HL-60 (cell line): Measurements from ENCODE around the gene ROBO1.

Source experiments
- DNase-seq, 2 experiments: peaks; one replicate each; pipeline ENCODE4 v3.0.0-alpha.2; 2010 to 2020; ENCODE audit warnings: low read depth in 1 of 2, low spot score in 1 of 2
- H3K27ac ChIP-seq: fragments of 250-450 bp; sonication (Bioruptor Pico); replicated peaks from 2 replicates; pipeline ENCODE4 v1.5.1; 2020; ENCODE audit warnings: mild to moderate bottlenecking, moderate library complexity
- H3K27me3 ChIP-seq: fragments of 250-450 bp; sonication (Bioruptor Pico); 2 replicates; pipeline ENCODE4 v1.5.1; 2021; ENCODE audit warnings: mild to moderate bottlenecking, moderate library complexity; ENCODE audit not compliant: insufficient read depth, poor library complexity, severe bottlenecking
- H3K4me3 ChIP-seq: replicated peaks from 2 replicates; pipeline ENCODE4 v1.5.1; 2011; ENCODE audit warnings: mild to moderate bottlenecking, control low read depth, low read length; ENCODE audit not compliant: insufficient read depth
- CTCF ChIP-seq: IDR thresholded peaks from one replicate; pipeline ENCODE4 v1.5.1; 2011; ENCODE audit warnings: low read length, control low read depth, inconsistent platforms; ENCODE audit not compliant: insufficient read depth
- GABPA ChIP-seq: IDR thresholded peaks from 2 replicates; pipeline ENCODE4 v1.6.1; 2012; ENCODE audit warnings: low read depth
- POLR2AphosphoS5 ChIP-seq: IDR thresholded peaks from 2 replicates; pipeline ENCODE4 v1.6.1; 2012; ENCODE audit warnings: low read depth
- REST ChIP-seq: IDR thresholded peaks from 2 replicates; pipeline ENCODE4 v1.6.1; 2012; ENCODE audit warnings: low read depth; ENCODE audit not compliant: insufficient replicate concordance
- SPI1 ChIP-seq: IDR thresholded peaks from 2 replicates; pipeline ENCODE4 v1.6.1; 2012; ENCODE audit warnings: low read depth, mild to moderate bottlenecking, borderline replicate concordance

The ROBO1 gene

GRCh38 chr3:79314962-79315361 lies 452.8 kb downstream of the ROBO1 start:
- H3K27ac ChIP-seq: no peak overlapping the region
- TF ChIP-seq GABPA (no peak), REST (no peak)
- H3K4me3 ChIP-seq: no peak overlapping the region
- H3K27me3 ChIP-seq: no peaks in the 10 kb centered on the region
- DNase-seq: no peak

GRCh38 chr3:79314544-79314943 lies 453.3 kb downstream of the ROBO1 start:
- Histone ChIP-seq H3K27me3 (no peaks in the 10 kb centered on the region), H3K27ac (no peak overlapping the region), H3K4me3 (no peak overlapping the region)
- DNase-seq: no peak
- TF ChIP-seq SPI1: no peak
- no peak for TF ChIP-seq POLR2AphosphoS5
- TF ChIP-seq GABPA: no peak
- no peak for TF ChIP-seq REST
- TF ChIP-seq CTCF: no peak

GRCh38 chr3:79310016-79310415 lies 457.8 kb downstream of the ROBO1 start:
- H3K27me3 ChIP-seq: no peaks in the 10 kb centered on the region
- H3K27ac ChIP-seq: no peak overlapping the region
- no peak overlapping the region for H3K4me3 ChIP-seq
- TF ChIP-seq CTCF (no peak), GABPA (no peak), REST (no peak), SPI1 (no peak)
- DNase-seq: no peak
